WTC11 (cell line): ENCODE results near the gene N4BP2L2. TPM values are rescaled to one million over a fixed set of nuclear protein-coding genes. Genes with fewer than 3 reads are reported as not detected.
A peak's percentile ranks its signal among the peaks of the same experiment; 100 is the strongest.

Experiments used
- AR ChIP-seq: fragments of 250-450 bp; sonication (Bioruptor Pico); IDR thresholded peaks from 2 replicates; pipeline ENCODE4 v1.9.0; 2021; ENCODE audit warnings: mild to moderate bottlenecking
- ATF2 ChIP-seq: sonication (generic); formaldehyde crosslinking; IDR thresholded peaks from 2 replicates; pipeline ENCODE4 v1.8.1; 2022; ENCODE audit warnings: low read depth, missing genetic modification reagents, borderline replicate concordance
- ATF6 ChIP-seq: sonication (generic); formaldehyde crosslinking; IDR thresholded peaks from 2 replicates; pipeline ENCODE4 v1.8.1; 2023; ENCODE audit warnings: mild to moderate bottlenecking, missing genetic modification reagents
- CREB1 ChIP-seq: sonication (generic); formaldehyde crosslinking; IDR thresholded peaks from 2 replicates; pipeline ENCODE4 v1.8.0; 2023; ENCODE audit warnings: mild to moderate bottlenecking, missing genetic modification reagents
- ETV6 ChIP-seq: sonication (generic); formaldehyde crosslinking; IDR thresholded peaks from 2 replicates; pipeline ENCODE4 v1.8.1; 2022; ENCODE audit warnings: mild to moderate bottlenecking, missing genetic modification reagents
- FOXJ3 ChIP-seq: sonication (generic); formaldehyde crosslinking; IDR thresholded peaks from 2 replicates; pipeline ENCODE4 v1.9.0; 2021; ENCODE audit warnings: missing genetic modification reagents, mild to moderate bottlenecking, borderline replicate concordance
- FOXK1 ChIP-seq: sonication (generic); formaldehyde crosslinking; IDR thresholded peaks from 2 replicates; pipeline ENCODE4 v1.8.0; 2022; ENCODE audit warnings: mild to moderate bottlenecking, moderate library complexity, missing genetic modification reagents
- GABPB1 ChIP-seq: sonication (generic); formaldehyde crosslinking; IDR thresholded peaks from 2 replicates; pipeline ENCODE4 v1.8.1; 2023; ENCODE audit warnings: mild to moderate bottlenecking, missing genetic modification reagents
- IRF2 ChIP-seq: sonication (generic); formaldehyde crosslinking; IDR thresholded peaks from 2 replicates; pipeline ENCODE4 v1.8.0; 2022; ENCODE audit warnings: low read depth, missing genetic modification reagents, borderline replicate concordance
- JUN ChIP-seq: sonication (generic); formaldehyde crosslinking; IDR thresholded peaks from 2 replicates; pipeline ENCODE4 v1.8.0; 2023; ENCODE audit warnings: mild to moderate bottlenecking, missing genetic modification reagents
- MAX ChIP-seq: sonication (generic); formaldehyde crosslinking; IDR thresholded peaks from 2 replicates; pipeline ENCODE4 v1.8.0; 2022; ENCODE audit warnings: mild to moderate bottlenecking, missing genetic modification reagents
- MLX ChIP-seq: sonication (generic); formaldehyde crosslinking; IDR thresholded peaks from 2 replicates; pipeline ENCODE4 v1.8.1; 2023; ENCODE audit warnings: mild to moderate bottlenecking, missing genetic modification reagents, moderate library complexity
- RORB ChIP-seq: fragments of 250-450 bp; sonication (Bioruptor Pico); IDR thresholded peaks from 2 replicates; pipeline ENCODE4 v1.9.0; 2021; ENCODE audit warnings: mild to moderate bottlenecking
- STAT6 ChIP-seq: sonication (generic); formaldehyde crosslinking; conservative IDR thresholded peaks from 2 replicates; pipeline ENCODE4 v1.8.1; 2023; ENCODE audit warnings: mild to moderate bottlenecking, low read depth, missing genetic modification reagents, moderate library complexity
- ZBTB21 ChIP-seq: sonication (generic); formaldehyde crosslinking; IDR thresholded peaks from 2 replicates; pipeline ENCODE4 v1.8.1; 2023; ENCODE audit warnings: mild to moderate bottlenecking, missing genetic modification reagents, borderline replicate concordance
- ZBTB43 ChIP-seq: sonication (generic); formaldehyde crosslinking; IDR thresholded peaks from 2 replicates; pipeline ENCODE4 v1.8.1; 2023; ENCODE audit warnings: mild to moderate bottlenecking, missing genetic modification reagents
- ZMAT4 ChIP-seq: fragments of 250-450 bp; sonication (Bioruptor Pico); IDR thresholded peaks from 2 replicates; pipeline ENCODE4 v1.9.0; 2021; ENCODE audit warnings: mild to moderate bottlenecking
- ZNF121 ChIP-seq: sonication (generic); formaldehyde crosslinking; IDR thresholded peaks from 2 replicates; pipeline ENCODE4 v1.8.0; 2023; ENCODE audit warnings: missing genetic modification reagents
- ZNF138 ChIP-seq: sonication (generic); formaldehyde crosslinking; conservative IDR thresholded peaks from 2 replicates; pipeline ENCODE4 v1.8.1; 2022; ENCODE audit warnings: mild to moderate bottlenecking, moderate library complexity, missing genetic modification reagents
- ZNF232 ChIP-seq: sonication (generic); formaldehyde crosslinking; IDR thresholded peaks from 2 replicates; pipeline ENCODE4 v1.8.0; 2022; ENCODE audit warnings: mild to moderate bottlenecking, missing genetic modification reagents
- ZNF416 ChIP-seq: fragments of 250-450 bp; sonication (Bioruptor Pico); IDR thresholded peaks from 2 replicates; pipeline ENCODE4 v1.9.0; 2021; ENCODE audit warnings: mild to moderate bottlenecking, inconsistent platforms
- ZNF512 ChIP-seq: sonication (generic); formaldehyde crosslinking; IDR thresholded peaks from 2 replicates; pipeline ENCODE4 v1.8.1; 2022; ENCODE audit warnings: missing genetic modification reagents, borderline replicate concordance
- ZNF671 ChIP-seq: fragments of 250-450 bp; sonication (Bioruptor Pico); IDR thresholded peaks from 2 replicates; pipeline ENCODE4 v1.8.0; 2021; ENCODE audit warnings: mild to moderate bottlenecking
- ZSCAN18 ChIP-seq: fragments of 250-450 bp; sonication (Bioruptor Pico); IDR thresholded peaks from 2 replicates; pipeline ENCODE4 v2.1.2; 2022; ENCODE audit warnings: mild to moderate bottlenecking, moderate library complexity
- total RNA-seq: library from RNA; stranded (reverse); gene quantifications from 3 replicates; pipeline ENCODE4 v1.2.3, GENCODE V29; 2021

Gene N4BP2L2
- total RNA-seq, 1 experiment from 2014 or later, result 68.9 TPM

- TF ChIP-seq ZSCAN18 (no peak), MAX (CRISPR knock-in tag) (no peak; the same call in 1 of the 2 replicates), ZMAT4 (no peak), ZNF512 (CRISPR knock-in tag) (no peak), FOXJ3 (CRISPR knock-in tag) (no peak), FOXK1 (CRISPR knock-in tag) (peak; percentile 73; the same call in 1 of the 2 replicates), ATF2 (CRISPR knock-in tag) (no peak), IRF2 (no peak), GABPB1 (peak; percentile 72), ZNF121 (CRISPR knock-in tag) (no peak), ZNF671 (CRISPR knock-in tag) (no peak), ZNF232 (CRISPR knock-in tag) (peak; percentile 60; the same call in 1 of the 2 replicates), ETV6 (peak; percentile 10; the same call in 1 of the 2 replicates), ZBTB21 (peak; percentile 47; the same call in 1 of the 2 replicates), AR (CRISPR knock-in tag) (no peak), STAT6 (CRISPR knock-in tag) (no peak), JUN (CRISPR knock-in tag) (no peak), CREB1 (no peak), ZBTB43 (CRISPR knock-in tag) (no peak), ATF6 (no peak), ZNF138 (CRISPR knock-in tag) (no peak), RORB (CRISPR knock-in tag) (no peak), MLX (CRISPR knock-in tag) (no peak), ZNF416 (CRISPR knock-in tag) (no peak)
Measured at GRCh38 chr13:32538621-32539246, at the start of gene N4BP2L2 (continued).
